Measurements from ENCODE around the gene IDH2.
"Not testable (repeated sequence)": the region's sequence is repeated elsewhere in the genome, so short reads cannot be mapped to it uniquely, and the experiment has no call there.

Gene IDH2

DNA sequence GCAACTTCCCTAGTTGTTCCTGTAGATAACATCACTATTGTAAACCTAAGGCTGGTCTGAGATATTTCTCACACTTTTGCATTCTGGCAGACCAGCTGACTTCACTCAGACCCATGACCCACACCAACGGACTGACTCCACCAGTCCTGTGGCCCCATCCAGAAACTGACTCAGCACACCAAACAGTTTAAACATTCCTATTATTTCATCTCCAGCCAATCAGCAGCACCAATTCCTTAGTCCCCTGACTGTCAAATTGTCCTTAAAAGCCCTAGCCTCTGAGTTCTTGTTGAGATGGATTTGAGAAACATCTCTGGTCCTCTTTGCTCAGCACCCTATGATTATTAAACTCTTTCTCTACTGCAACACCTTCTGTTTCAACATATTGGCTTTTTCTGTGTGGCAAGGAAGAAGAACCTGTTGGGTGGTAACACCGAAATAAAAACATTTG is 12.2 kb upstream of the IDH2 start:
- no peak for DNase-seq (ENCODE audit: low read depth, low spot score)

DNA sequence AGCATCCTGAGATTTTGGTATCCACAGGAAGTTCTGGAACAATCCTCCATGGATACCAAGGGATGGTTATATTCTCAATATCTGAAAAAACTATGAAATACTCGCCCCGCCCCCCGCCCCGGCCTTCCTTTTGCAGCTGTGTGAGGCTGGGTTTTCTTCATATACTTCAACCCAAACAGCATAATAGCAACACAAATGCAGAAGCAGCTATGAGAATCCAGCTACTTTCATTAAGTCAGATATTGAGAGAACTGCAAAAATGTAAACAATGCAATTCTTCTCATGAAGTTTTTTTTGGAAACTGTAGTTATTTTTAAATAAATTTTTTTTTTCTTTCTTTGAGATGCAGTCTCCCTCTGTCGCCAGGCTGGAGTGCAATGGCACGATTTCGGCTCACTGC is 10.9 kb upstream of the IDH2 start:
- DNase-seq (ENCODE audit: low read depth, low spot score) = no peak

DNA sequence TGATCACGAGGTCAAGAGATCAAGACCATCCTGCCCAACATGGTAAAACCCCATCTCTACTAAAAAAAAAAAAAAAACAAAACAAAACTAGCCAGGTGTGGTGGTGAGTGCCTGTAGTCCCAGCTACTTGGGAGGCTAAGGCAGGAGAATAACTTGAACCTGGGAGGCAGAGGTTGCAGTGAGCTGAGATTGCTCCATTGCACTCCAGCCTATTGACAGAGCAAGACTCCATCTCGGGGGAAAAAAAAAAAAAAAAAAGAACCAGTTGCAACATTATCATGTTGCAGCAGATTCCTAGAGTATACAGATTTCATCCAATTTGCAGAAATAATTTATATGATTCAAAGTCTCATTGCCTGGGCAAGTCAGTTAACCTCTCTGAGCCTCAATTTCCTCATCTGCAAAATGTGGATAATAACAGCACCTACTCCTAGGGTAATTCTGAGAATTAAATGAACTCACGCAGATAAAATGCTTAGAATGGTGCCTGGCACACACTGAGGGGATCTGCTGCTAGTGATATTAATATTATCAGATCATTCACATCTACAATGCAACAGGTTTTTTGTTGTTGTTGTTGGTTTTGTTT is 7.0 kb upstream of the IDH2 start:
- DNase-seq (ENCODE audit: low read depth, low spot score) = not testable (repeated sequence)

DNA sequence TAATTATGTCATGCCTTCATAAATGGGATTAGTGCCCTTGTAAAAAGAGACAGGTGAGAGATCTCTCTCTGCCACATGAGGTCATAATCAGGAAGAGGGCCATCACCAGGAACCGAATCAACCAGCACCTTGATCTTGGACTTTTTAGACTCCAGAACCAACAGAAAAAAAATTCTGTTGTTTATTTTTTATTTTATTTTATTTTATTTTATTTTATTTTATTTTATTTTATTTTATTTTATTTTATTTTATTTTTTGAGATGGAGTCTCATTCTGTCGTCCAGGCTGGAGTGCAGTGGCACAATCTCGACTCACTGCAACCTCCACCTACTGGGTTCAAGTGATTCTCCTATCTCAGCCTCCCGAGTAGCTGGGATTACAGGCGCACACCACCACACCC is 5.8 kb upstream of the IDH2 start:
- not testable (repeated sequence) for DNase-seq (ENCODE audit: low read depth, low spot score)

DNA sequence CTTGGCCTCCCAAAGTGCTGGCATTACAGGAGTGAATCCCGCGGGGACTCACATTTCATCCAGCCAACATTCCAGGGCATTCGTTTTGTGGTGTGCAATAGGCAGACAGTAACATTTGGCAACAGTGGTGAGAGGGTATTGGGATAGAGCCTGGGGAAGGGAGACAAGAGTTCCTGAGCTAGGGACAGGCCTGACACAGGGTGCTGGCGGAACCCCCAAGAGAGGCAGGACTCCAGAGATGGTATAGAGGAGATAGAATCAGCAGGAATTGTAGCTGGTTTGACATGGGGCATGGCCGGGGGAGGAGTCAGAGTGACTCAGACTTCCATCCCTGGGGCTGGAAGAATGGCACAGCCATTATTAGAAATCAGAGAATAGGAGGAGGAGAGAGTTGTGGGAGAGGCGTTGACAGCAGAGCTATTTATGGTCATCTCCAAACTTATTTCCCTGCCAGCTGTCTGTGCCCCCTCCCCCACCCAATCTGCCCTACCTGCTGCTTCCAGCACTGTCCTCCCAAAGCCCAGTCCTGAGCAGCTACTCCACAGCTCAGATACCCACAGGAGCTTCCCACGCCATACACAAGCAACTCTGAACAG is 4.4 kb upstream of the IDH2 start:
- no peak for DNase-seq (ENCODE audit: low read depth, low spot score)

DNA sequence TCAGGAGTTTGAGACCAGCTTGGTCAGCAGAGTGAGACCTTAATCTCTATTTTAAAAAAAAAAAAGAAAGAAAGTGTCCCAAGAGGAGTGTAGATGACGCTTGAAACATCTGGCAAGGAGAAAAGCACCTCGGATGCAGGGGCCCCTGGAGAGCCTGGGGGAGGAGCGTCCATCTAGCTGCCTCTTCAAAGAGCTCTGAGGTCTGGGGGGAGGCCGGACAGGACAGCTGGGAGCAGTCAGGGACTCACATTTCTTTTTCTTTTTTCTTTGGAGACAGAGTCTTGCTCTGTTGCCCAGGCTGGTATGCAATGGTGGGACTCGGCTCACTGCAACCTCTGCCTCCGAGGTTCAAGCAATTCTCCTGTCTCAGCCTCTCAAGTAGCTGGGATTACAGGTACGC is 3.3 kb upstream of the IDH2 start:
- DNase-seq (ENCODE audit: low read depth, low spot score) = no peak

DNA sequence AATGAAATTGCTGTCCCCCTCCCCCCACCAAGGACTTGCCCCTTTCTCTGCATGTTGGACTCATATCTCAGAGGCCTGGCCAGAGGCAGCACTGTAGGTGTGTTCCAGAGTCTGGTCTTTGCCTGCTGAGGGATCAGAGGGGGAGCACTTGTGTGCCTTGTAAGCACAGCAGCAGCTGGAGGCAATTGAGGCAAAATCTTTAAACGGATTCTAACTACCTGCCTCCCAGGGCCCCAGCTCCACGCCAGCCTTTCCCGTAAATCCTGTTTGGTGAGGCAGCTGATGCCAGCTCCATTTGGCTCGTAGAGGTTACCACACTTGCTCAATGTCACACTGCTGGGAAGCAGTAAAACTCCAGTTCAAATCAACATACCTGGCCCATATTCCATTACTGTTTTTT is 2.3 kb upstream of the IDH2 start:
- no peak for DNase-seq (ENCODE audit: low read depth, low spot score)

DNA sequence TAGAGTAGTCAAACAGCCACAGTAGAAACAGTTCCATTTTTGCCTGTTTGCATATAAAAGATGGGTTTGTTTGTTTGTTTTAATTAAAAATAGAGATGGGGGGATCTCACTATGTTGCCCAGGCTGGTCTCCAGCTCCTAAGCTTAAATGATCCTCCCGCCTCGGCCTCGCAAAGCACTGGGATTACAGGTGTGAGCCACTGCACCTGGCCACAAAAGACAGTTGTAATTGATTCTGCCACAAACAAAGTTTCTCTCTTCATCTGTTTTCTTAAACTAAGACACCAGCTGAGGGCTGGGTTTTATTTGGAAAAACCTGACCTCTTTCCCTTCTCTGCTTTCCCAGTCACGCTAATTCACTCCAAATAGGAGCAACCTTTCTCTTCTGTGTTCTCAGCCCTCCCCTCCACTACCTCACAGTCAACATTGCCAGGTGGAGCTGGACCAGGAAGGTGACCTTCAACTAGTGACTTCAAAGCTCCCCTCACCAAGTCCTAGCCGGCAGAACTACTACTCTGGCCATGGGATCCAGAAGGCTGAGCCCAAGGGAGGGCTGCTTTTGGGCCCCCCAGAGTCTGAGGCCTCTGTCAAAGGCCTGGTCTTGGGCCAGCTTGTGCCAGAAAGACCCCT is 1.5 kb upstream of the IDH2 start:
- no peak for DNase-seq (ENCODE audit: low read depth, low spot score)

DNA sequence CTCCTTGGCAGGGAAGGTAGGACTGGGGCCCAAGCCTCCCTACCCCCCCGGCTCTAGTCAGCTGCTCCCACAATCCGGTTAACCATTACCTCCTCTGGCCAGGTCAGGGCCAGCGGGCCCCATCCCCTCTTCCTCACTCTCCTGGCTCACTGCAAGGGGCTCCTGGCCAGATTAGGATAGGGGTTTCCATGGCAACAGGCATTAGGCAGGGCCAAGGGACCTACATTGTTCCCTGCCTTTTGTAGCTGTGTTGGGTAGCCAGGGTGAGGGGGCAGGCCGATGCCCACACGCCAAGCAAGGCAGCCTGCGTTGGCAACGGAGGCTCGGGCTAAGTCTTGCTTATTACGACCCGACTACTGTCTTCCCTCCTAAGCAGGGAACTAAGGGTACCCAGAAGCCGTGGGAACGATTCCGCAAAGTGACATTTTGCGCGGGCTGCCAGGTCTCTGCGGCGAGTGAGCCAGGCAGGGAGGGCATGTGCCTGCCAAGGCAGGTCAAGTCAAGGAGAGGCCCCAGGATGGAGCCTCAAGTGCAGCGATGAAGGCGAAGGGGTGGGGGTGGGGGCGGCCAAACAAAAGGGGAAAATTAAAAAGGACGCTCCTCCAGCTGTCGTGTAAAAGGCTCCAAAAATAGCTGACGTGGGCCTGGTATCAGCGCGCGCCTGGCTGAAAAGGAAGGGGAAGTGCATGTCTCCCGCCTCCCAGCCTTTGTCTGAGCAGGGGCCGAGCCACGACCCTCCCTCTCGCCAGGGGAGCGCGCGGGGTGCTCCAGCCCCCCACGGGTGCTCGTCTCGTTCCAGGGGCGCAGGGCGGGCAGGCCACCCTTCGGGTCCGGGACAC is 919 bp downstream of the IDH2 start:
- no peak for DNase-seq (ENCODE audit: low read depth, low spot score)

DNA sequence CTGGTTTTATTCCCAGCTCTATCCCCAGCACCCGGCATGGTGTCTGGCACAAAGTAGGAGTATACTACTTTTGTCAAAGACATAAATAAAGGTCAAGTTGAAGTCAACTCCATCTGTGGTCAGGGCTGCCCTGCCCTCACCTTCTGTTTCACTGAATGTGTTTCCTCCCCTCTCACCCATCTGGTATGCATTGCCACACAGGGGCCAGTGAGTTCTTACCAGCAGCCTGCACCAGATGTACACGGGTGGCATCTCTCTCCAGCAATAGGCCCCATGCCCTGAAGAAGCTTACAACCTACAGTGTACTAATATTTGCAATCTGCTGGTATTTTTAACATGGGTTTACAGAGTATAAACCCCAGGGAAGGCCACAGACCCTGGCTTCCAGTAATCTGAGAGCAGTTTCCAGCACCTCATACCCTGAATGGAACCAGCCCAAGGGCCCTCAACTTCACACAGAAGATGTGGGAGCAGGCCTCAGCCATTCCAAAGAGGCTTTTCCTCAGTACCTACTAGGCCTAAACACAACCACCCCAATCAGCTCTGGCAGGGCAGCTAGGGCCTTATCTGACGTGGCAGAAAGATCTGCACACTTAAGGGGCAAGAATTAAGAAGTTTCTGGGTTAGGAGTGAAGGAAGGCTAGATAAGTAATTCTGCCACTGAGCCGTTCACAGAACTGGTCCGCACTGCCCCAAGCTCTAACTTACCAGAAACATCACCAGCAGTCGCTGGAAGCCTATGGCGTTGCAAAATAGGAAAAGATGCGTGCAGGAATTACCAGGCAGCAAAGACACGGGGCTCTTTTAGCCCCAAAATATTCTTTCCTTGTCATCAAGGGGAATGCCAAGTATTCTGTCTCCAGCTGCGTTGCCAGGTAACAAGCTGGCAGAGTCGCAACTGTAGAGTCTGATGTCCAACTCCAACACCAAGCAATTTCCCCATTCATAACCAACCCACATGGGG is 2.1 kb downstream of the IDH2 start:
- DNase-seq (ENCODE audit: low read depth, low spot score) = no peak

DNA sequence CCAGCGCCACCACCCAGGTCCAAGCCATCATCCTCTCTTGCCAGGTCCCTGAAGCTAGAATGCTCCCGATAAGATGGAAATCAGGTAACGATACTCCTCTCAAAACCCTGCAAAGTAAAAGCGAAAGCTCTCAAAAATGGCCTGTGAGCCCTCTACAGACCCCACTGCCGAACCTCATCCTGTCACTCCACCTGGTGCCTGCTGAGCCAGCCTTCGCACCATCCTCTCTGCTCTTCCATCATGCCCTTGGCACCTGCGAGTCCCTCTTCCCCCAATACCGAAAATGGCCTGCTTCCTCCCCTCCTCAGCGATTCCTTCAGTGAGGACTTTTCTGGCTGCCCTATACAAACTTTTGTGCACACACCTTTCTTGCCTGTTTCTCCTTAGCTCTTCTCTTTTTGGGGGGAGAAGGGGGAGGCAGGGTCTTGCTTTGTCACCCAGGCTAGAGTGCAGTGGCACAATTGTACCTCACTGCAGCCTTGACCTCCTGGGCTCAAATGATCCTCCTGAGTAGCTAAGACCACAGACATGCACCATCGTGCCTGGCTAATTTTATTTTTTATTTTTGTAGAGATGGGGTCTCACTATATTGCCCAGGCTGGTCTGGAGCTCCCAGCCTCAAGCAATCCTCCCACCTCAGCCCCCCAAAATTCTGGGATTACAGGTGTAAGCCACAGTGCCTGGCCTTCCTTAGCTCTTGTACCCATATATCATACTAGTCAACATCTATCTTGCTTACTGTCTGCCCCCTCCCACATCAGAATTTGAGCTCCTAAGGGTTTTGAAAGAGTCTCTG is 3.0 kb downstream of the IDH2 start:
- DNase-seq (ENCODE audit: low read depth, low spot score) = no peak

DNA sequence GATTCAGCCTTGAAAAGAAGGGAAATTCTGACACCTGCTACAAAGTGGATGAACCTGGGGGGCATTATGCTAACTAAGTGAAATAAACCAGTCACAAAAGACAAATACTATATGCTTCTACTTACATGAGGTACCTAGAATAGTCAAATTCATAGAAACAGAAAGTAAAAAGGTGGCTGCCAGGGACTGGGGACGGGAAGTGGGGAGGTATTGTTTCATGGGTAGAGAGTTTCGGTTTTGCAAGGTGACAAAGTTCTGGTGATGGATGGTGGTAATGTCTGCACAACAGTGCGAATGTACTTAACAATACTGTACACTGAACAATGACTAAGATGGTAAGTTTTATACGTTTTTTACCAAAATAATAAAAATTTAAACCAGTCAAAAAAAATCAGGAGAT is 4.8 kb downstream of the IDH2 start:
- DNase-seq (ENCODE audit: low read depth, low spot score) = peak; percentile 44

DNA sequence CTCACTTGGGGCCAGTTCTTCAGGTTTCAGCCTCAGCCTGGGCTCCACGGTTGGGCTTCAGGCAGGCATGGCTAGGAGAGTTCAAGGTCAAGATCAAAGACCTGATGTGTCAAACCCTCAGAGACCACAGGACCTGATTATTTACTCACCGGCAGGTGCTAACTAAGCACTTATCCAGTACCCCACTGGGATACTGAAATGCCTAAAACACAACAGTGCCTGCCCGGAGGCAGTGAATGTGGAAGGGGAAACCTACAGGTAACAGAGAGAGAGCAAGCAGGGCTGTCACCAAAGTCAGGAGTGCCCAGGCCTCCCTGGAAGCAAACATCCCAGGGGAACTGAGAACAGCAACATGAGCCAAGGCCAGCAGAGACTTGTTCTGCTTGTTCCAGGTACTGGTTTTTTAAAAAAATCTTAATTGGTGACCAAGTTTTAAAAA is 6.7 kb downstream of the IDH2 start:
- no peak for DNase-seq (ENCODE audit: low read depth, low spot score)

DNA sequence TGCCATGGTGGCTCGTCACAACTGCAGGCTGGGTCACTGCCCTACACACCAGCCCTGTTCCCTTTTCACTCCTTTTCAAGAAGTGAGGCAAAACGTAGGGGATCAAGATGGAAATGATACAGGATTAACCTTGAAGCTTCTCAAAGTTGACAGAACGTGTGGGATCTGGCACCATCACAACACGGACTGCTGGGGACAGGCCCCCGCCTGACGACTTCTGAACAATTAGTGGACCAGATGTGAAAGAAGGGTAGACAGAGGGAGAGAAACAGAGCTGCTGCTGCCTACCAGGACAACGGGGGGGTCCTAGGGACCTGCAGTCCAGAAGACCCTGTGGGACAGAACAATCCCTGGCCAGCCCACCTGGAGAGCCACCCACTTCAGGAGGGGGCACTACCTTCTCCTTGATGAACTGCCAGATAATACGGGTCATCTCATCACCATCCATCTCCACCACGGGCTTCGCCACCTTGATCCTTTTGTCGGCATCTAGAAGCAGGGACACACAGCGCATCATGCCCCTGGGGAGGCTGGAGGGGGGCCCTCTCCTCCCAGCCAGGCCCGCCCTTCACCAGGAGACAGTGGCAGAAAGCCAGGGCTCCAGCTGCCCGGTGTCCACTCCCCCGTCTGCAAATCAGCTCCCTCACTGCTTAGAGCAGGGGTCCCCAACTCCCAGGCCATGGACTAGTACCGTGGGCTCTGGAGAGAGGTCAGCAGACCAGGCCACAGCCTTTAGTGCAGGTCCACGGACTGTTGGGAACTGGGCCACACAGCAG is 10.9 kb downstream of the IDH2 start:
- DNase-seq (ENCODE audit: low read depth, low spot score) = no peak

DNA sequence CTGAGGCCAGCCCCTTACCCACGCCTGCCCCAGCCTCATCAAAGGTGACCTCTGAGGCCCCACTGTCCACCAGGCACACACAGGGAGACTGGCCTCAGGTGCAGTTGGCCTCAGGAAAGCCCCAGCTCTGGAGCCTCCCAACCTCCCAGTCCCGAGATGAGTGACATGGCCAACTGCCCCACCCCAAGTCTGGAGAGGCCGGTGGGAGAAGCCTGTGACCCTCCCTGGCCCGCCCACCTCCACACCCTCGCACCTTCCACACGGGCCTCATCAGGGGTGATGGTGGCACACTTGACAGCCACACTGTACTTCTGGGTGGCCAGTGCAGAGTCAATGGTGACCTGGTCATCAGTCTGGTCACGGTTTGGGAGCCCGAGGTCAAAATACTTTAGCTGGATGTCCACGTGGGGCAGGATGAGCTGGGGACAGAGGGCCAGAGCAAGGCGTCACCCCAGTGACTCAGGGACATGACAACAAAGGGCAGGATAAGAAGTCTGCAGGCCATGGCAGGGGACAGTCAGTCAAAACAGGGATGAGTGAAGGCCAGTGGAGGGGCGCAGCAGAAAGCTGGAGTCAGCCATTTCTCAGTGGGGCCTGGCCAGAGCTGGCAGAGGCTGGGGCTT is 11.9 kb downstream of the IDH2 start:
- DNase-seq (ENCODE audit: low read depth, low spot score) = no peak

DNA sequence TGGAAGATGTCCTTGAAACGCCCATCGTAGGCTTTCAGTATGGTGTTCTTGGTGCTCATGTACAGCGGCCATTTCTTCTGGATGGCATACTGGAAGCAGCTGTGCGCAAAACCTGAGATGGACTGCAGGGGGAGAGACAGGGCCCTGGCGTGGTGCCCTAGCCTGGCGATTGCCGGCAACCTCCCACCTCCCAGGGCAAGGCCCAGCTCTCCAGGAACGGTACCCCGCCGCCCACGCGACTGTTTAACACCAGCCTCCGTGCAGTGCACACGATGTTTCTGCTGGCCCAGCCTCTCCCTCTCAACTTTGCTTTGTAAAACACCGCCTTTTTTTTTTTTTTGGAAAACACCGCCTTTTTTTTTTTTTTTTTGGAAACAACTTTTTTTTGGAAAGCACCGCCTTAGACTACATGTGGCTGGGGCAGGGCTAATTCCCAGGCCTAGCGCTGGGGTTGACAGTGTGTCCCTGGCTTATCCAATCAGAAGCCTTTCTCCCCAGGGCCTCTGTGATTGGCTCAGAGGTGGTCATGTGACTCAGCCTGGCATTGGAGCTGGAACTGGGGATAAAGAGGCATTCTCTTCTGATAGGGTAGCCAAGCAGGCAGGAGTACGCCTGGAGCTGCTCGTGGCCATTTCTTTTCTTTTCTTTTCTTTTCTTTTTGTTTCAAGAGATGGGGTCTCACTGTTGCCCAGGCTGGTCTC is 14.7 kb downstream of the IDH2 start:
- DNase-seq (ENCODE audit: low read depth, low spot score) = no peak

DNA sequence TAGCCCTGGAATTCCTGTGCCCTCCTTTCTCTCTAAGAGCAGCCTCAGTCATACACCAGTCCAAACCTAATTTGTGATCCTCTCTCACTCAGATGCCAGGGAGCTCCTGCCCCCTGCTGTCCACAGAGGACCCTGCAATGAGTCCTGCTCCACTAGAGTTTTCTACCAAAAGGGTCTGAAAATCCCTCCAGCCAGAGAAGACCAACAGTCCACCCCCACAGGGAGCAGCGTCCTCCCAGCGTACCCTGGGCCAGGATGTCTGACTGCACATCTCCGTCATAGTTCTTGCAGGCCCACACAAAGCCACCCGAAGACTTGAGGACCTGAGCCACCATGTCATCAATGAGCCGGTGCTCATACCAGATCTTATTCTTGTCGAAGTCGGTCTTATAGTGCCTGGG is 15.4 kb downstream of the IDH2 start:
- DNase-seq (ENCODE audit: low read depth, low spot score) = peak; percentile 26

DNA sequence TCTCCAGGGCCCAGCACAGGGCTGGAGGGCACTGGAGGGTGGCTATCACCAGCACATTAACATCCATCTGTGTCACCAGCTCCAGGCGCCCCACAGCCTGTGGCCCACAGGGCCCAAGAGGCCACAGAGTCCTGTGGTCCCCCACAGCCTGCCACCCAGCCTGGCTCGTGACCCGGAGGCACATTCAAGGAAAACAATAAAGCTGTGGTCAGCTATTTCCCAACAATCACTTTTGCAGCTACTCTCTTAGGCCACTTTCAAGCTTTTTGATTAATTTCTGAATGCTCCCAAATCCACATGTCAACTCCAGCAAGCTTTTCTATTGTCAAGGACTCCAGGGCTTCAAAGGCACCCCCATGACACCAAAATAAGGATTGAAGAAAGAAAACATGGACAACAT is 16.7 kb downstream of the IDH2 start:
- DNase-seq (ENCODE audit: low read depth, low spot score) = no peak

Measured in activated CD4-positive, CD25-positive, alpha-beta regulatory T cell treated with anti-CD3 and anti-CD28 coated beads, Interleukin-2, amount 50 U/mL, for 16 hours (primary cell).